HG03558 (cell line): ENCODE data around the gene YBX3.

Experiments used
- ATAC-seq: cut with Tn5 transposase; IDR thresholded peaks from one replicate; pipeline ENCODE4 v1.9.1; 2021; ENCODE audit warnings: moderate number of reproducible peaks; ENCODE audit not compliant: unreplicated experiment; ENCODE audit errors: extremely low read depth

YBX3 gene

GRCh38 chr12:10722502-10722904 is 620 bp downstream of the YBX3 start:
- no peak for ATAC-seq

GRCh38 chr12:10721651-10722501 is 1.2 kb downstream of the YBX3 start:
- no peak for ATAC-seq

GRCh38 chr12:10720974-10721650 is 2.0 kb downstream of the YBX3 start:
- no peak for ATAC-seq

GRCh38 chr12:10719482-10719881 is 3.6 kb downstream of the YBX3 start:
- no peak for ATAC-seq

- ATAC-seq, result no peak
Measured at GRCh38 chr12:10718279-10718821, 4.8 kb downstream of the YBX3 start.

- ATAC-seq, result no peak
Measured at GRCh38 chr12:10717410-10717809, 5.7 kb downstream of the YBX3 start.

GRCh38 chr12:10716704-10717315 is 6.3 kb downstream of the YBX3 start:
- no peak for ATAC-seq

- no peak for ATAC-seq
Measured at GRCh38 chr12:10716277-10716676, 6.8 kb downstream of the YBX3 start.

- no peak for ATAC-seq
Measured at GRCh38 chr12:10715491-10715890, 7.6 kb downstream of the YBX3 start.

GRCh38 chr12:10709808-10710207 is 13.3 kb downstream of the YBX3 start:
- no peak for ATAC-seq

- no peak for ATAC-seq
Measured at GRCh38 chr12:10708862-10709261, 14.3 kb downstream of the YBX3 start.

GRCh38 chr12:10705655-10706054 is 17.5 kb downstream of the YBX3 start:
- ATAC-seq, result no peak

- no peak for ATAC-seq
Measured at GRCh38 chr12:10701843-10702242, 21.3 kb downstream of the YBX3 start.

- peak; percentile 72 for ATAC-seq
Measured at GRCh38 chr12:10701131-10701681, 21.9 kb downstream of the YBX3 start.

- ATAC-seq, result no peak
Measured at GRCh38 chr12:10700581-10700980, 22.5 kb downstream of the YBX3 start.

- no peak for ATAC-seq
Measured at GRCh38 chr12:10697862-10698261, 25.3 kb downstream of the YBX3 start.

- ATAC-seq, result no peak
Measured at GRCh38 chr12:10697156-10697555, 26.0 kb downstream of the YBX3 start.

GRCh38 chr12:10690906-10691305 is 32.2 kb downstream of the YBX3 start:
- ATAC-seq, result no peak

- no peak for ATAC-seq
Measured at GRCh38 chr12:10689146-10689545, 34.0 kb downstream of the YBX3 start.

- no peak for ATAC-seq
Measured at GRCh38 chr12:10688042-10688441, 35.1 kb downstream of the YBX3 start.
